Measurements from ENCODE around the gene FKBP5. TPM values are rescaled to one million over a fixed set of nuclear protein-coding genes. Genes with fewer than 3 reads are reported as not detected.

FKBP5 gene
- total RNA-seq, 1 experiment from 2014 or later: 14.3 TPM

DNA sequence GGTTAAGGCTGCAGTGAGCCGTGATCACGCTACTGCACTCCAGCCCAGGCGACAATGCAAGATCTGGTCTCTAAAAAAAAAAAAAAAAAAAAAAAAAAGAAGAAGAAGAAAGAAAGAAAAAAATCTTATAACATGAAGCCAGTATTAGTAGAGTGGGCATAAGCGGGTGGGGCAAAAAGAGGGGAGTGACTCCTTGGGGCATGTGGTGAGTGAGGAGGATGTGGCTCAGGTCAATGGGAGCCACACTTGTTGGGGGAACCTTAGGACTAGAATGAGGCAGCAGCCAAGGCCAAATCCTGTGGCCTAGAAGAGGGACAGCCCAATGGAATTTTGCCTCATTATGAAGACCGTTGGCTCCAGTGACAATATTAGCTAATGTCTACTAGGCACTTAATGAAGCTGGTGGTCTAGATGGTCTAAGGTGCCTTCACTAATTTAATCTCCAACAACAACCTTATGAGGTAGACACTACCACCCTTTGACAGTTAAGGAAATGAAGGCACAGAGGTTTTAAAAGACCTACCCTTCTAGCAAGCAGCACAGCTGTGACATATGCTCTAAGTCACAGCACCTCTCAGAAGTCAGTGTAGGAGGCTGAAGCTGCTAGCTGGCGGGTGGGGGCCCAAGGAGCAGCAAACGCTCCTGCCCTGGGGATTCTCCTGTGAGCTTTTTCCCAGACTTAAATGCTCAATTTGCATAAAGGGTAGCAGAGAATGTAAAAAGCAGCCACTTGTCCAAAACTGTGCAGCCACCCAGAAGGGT lies 24.5 kb upstream of the FKBP5 start:
- TF ChIP-seq, protein P1, sequence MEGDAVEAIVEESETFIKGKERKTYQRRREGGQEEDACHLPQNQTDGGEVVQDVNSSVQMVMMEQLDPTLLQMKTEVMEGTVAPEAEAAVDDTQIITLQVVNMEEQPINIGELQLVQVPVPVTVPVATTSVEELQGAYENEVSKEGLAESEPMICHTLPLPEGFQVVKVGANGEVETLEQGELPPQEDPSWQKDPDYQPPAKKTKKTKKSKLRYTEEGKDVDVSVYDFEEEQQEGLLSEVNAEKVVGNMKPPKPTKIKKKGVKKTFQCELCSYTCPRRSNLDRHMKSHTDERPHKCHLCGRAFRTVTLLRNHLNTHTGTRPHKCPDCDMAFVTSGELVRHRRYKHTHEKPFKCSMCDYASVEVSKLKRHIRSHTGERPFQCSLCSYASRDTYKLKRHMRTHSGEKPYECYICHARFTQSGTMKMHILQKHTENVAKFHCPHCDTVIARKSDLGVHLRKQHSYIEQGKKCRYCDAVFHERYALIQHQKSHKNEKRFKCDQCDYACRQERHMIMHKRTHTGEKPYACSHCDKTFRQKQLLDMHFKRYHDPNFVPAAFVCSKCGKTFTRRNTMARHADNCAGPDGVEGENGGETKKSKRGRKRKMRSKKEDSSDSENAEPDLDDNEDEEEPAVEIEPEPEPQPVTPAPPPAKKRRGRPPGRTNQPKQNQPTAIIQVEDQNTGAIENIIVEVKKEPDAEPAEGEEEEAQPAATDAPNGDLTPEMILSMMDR (IDR thresholded peaks at IDR 0.05; ENCODE audit: unreplicated experiment): no peak
- DNase-seq: no peak
- Mint-ChIP-seq H3K9me3 (ENCODE audit: low read depth, unreplicated experiment) (no peaks in the 10 kb centered on the region), H3K27me3 (ENCODE audit: unreplicated experiment) (peaks cover 32% of the 10 kb centered on the region), H3K36me3 (ENCODE audit: insufficient read depth, unreplicated experiment) (no peaks in the 10 kb centered on the region), H3K4me1 (ENCODE audit: low read depth, unreplicated experiment) (peaks cover 11% of the 10 kb centered on the region), H3K4me3 (ENCODE audit: low read depth, unreplicated experiment) (no peak overlapping the region), H3K27ac (ENCODE audit: unreplicated experiment) (no peak overlapping the region)
- CTCF ChIA-PET: interaction anchor here (0.5 kb wide), 1 partner anchor 30 kb away, joined by 3 read pairs; no protein-coding TSS in a partner anchor
- no TSS peak for BruUV-seq (replicated peaks)
- intact Hi-C loops (cut with micrococcal nuclease; ENCODE audit: unreplicated experiment): no loop called here

GRCh38 chr6:35711731-35712130 lies 23.0 kb upstream of the FKBP5 start:
- Mint-ChIP-seq H3K9me3 (ENCODE audit: low read depth, unreplicated experiment) (no peaks in the 10 kb centered on the region), H3K27me3 (ENCODE audit: unreplicated experiment) (peaks cover 18% of the 10 kb centered on the region), H3K27ac (ENCODE audit: unreplicated experiment) (no peak overlapping the region), H3K4me1 (ENCODE audit: low read depth, unreplicated experiment) (peaks cover 11% of the 10 kb centered on the region), H3K36me3 (ENCODE audit: insufficient read depth, unreplicated experiment) (no peaks in the 10 kb centered on the region), H3K4me3 (ENCODE audit: low read depth, unreplicated experiment) (no peak overlapping the region)
- CTCF ChIA-PET: no interaction called here
- BruUV-seq (replicated peaks): no TSS peak
- TF ChIP-seq, protein P1 (IDR thresholded peaks at IDR 0.05; ENCODE audit: unreplicated experiment): no peak
- intact Hi-C loops (cut with micrococcal nuclease; ENCODE audit: unreplicated experiment): no loop called here
- DNase-seq: no peak

DNA sequence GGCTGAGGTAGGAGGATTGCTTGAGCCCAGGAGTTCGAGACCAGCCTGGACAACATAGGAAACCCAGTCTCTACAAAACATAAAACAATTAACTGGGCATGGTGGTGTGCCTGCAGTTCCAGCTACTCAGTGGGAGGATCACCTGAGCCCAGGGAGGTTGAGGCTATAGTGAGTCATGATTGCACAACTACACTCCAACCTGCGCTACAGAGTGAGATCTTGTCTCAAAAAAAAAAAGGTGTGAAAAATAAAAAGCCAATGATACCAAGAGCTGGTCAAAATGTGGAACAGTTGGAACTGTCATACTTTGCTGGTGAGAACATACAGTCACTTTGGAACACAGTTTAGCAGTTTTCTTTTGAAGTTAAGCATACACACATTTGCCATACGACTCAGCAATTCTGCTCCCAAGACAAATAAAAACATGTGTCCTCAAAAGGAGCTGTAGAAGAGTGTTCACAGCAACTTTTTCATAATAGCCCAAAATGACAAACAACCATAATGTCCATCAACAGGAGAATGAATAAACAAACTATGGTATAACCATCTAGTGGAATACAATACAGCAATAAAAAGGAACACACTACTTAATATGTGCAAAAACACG lies 21.6 kb upstream of the FKBP5 start:
- Mint-ChIP-seq H3K36me3 (ENCODE audit: insufficient read depth, unreplicated experiment) (no peaks in the 10 kb centered on the region), H3K9me3 (ENCODE audit: low read depth, unreplicated experiment) (no peaks in the 10 kb centered on the region), H3K27me3 (ENCODE audit: unreplicated experiment) (peaks cover 4% of the 10 kb centered on the region), H3K4me3 (ENCODE audit: low read depth, unreplicated experiment) (no peak overlapping the region), H3K27ac (ENCODE audit: unreplicated experiment) (no peak overlapping the region), H3K4me1 (ENCODE audit: low read depth, unreplicated experiment) (peaks cover 11% of the 10 kb centered on the region)
- CTCF ChIA-PET: interaction anchor here (0.7 to 1.6 kb wide), 2 partner anchors 26 to 325 kb away, joined by 3 read pairs; no protein-coding TSS in a partner anchor
- TF ChIP-seq, protein P1 (IDR thresholded peaks at IDR 0.05; ENCODE audit: unreplicated experiment): no peak
- no peak for DNase-seq
- BruUV-seq (replicated peaks): no TSS peak
- intact Hi-C loops (cut with micrococcal nuclease; ENCODE audit: unreplicated experiment): no loop called here

DNA sequence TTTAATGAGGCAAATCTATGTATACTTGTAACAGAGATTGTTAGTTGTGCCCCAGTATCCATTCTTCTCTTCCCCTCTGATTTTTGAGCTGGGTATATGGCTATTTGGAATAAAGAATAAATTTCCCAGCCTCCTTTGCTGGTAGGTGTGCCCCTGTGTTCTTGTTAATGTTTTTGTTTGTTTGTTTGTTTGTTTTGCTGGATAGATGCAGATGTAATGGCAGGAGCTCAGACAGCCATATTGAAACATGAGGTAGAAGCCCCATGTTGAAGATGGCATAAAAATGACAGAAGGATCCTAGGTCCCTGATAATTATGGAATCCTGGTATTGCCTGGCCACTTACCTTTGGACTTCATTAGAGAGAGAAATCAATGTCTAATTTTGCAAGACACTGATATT lies 19.9 kb upstream of the FKBP5 start:
- Mint-ChIP-seq H3K27ac (ENCODE audit: unreplicated experiment) (no peak overlapping the region), H3K36me3 (ENCODE audit: insufficient read depth, unreplicated experiment) (no peaks in the 10 kb centered on the region), H3K27me3 (ENCODE audit: unreplicated experiment) (no peaks in the 10 kb centered on the region), H3K4me3 (ENCODE audit: low read depth, unreplicated experiment) (no peak overlapping the region), H3K9me3 (ENCODE audit: low read depth, unreplicated experiment) (no peaks in the 10 kb centered on the region), H3K4me1 (ENCODE audit: low read depth, unreplicated experiment) (peaks cover 11% of the 10 kb centered on the region)
- no peak for DNase-seq
- intact Hi-C loops (cut with micrococcal nuclease; ENCODE audit: unreplicated experiment): no loop called here
- no TSS peak for BruUV-seq (replicated peaks)
- TF ChIP-seq, protein P1 (IDR thresholded peaks at IDR 0.05; ENCODE audit: unreplicated experiment): no peak
- CTCF ChIA-PET: interaction anchor here (0.7 kb wide), 1 partner anchor 9 kb away, joined by 3 read pairs; no protein-coding TSS in a partner anchor
